Superior temporal gyrus (tissue), 1 donor: ENCODE data around the gene TNFRSF8.
A peak's percentile ranks its signal among the peaks of the same experiment; 100 is the strongest.
"Not testable (repeated sequence)": the region's sequence is repeated elsewhere in the genome, so short reads cannot be mapped to it uniquely, and the experiment has no call there.

Source experiments
- DNase-seq: peaks from one replicate; pipeline ENCODE4 v3.0.0-alpha.2; 2016; ENCODE audit errors: extremely low spot score

TNFRSF8 gene

DNA sequence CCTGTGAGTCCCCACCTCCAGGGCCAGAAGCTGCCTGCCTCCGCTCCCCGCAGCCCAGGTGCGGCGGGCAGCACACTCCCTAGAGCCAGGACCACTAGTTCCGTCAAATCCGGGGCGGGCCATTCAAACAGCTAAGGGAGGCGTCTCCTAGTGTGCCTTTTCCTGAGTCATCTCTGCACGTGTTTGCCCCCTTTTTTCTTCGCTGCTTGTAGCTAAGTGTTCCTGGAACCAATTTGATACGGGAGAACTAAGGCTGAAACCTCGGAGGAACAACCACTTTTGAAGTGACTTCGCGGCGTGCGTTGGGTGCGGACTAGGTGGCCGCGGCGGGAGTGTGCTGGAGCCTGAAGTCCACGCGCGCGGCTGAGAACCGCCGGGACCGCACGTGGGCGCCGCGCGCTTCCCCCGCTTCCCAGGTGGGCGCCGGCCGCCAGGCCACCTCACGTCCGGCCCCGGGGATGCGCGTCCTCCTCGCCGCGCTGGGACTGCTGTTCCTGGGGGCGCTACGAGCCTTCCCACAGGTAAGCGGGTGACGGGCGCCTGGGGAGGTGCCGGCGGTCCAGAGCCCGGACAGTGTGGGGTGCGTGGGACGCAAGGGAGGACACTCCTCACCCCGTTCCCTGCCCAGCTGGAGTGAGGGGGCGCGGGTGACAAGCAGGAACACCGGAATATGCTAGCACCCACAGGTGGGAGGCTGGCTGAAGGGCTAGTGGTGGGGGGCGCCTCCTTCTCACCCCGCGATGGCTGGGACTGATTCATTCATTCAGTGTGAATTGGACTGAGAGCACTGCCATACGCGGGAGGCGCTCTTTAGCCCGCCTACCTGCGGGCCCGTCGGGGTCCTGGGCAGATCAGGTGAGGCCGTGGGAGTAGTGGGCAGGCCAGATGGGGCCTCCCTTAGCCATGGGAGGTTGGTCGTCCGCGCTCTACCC is at the start of gene TNFRSF8:
Gene TNFRSF8, plus strand, starts transcription at position 163 of the 932 bp plus-strand sequence. Its CDS starts 296 bp downstream, at position 459.
- DNase-seq, result no peak

DNA sequence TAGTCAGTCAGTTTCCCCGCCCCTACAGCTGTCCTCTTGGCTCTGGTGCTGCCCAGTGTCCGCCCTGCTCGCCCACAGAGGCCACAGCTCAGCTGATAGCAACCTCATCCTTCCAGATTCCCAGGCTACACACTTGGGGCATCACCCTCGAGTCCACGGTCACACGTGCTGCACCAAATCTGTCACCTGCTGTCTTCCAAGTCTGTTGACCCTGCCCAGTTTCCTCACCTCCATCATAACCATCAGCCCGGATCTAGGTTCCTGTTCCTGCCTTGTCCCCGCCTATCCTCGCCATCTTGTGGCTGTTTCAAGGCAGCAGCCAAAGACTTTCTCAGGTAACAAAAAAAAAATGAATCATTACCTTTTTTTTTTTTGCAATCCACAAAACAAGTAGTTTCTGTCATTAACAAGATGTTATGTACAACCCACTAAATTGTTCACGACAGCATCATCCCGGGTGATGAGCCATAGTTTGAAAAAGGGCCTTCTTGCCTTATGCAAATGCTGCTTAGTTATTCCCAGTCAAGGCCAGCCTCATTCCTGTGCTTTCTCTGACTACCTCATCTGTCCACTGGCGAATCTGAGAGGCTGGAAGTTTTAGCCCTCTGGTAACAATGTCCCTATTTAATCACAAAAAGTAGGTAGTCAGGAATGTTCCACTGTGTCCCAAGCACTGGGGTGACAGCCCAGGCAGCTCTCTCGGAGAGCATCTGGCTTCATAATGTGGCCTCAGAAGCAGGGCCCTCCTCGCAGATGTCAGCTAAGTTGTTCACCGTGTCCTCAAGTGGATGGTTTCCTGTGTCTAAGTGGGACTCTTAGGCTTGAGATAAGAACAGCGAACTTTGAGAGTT is 48.7 kb upstream of the TNFRSF8 start:
- DNase-seq, result no peak

DNA sequence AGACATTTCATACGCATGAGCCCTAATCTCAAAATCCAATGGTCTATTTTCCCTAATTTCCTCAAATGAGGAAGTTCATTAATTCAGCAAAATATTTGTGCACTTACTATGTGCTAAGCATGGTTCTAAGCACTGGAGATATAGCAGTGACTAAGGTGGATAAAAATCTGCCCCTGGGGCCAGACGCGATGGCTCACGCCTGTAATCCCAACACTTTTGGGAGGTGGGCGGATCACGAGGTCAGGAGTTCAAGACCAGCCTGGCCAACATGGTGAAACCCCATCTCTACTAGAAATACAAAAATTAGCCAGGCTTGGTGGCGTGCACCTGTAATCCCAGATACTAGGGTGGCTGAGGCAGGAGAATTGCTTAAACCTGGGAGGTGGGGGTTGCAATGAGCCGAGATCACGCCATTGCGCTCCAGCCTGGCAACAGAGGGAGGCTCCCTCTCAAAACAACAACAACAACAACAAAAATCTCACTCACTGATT is 48.1 kb upstream of the TNFRSF8 start:
- DNase-seq, result no peak

DNA sequence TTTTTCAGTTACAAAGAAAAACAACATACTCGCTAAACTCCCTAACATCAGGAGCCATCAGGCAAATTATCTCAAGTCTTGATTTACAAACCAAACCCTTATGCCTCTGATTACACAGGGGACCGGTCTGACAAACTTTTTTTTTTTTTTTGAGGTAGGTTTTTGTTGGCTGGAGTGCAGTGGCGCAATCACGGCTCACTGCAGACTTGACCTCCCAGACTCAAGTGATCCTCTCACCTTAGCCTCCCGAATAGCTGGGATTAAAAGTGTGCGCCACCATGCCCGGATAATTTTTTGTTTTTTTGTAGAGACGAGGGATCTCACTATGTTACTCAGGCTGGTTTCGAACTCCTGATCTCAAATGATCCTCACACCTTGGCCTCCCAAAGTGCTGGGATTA is 47.6 kb upstream of the TNFRSF8 start:
- no peak for DNase-seq

DNA sequence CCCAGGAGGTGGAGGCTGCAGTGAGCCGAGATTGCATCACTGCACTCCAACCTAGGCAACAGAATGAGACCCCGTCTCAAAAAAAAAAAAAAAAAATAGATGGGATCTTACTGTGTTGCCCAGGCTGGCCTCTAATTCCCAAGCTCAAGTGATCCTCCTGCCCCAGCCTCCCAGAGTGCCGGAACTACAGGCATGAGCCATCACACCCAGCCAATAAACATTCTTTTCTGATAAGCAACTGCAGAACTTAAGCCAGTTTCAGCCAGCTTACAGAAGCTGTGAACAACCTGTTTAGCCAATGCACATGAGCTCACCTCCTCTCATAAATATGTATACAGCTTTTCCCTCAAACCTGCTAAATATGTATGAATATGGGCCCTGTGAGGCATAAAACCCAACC is 46.9 kb upstream of the TNFRSF8 start:
- DNase-seq, result no peak

DNA sequence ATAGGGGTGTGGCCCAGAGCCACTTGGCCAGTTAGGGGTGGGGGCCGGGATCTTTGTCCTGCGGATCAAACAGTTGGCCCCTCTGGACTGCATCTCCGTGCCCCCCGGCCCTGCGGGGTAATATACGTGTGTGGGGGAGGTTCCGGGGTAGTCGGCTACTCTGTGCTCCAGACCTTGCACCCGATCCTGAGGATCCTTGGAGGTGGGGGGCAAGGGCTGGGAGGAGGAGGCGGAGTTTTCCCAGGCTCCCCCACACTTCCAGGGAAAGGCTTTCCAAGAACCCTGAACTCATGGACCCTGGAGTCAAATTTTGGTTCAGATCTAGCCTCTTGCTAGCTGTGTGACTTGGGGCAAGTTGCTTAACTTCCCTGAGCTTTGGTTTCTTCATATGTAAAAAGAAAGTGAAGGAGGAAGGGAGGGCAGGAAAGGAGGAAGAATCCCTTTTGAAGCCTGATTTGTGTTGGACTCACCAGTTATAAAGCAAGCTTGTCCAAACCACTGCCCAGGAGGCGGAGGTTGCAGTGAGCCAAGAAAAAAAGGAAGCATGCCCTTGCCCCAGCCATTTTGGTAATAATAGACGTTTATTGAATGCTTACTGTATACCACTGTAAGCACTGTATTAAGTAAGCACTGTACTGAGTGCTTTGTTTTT is 43.1 kb upstream of the TNFRSF8 start:
- DNase-seq, result no peak

DNA sequence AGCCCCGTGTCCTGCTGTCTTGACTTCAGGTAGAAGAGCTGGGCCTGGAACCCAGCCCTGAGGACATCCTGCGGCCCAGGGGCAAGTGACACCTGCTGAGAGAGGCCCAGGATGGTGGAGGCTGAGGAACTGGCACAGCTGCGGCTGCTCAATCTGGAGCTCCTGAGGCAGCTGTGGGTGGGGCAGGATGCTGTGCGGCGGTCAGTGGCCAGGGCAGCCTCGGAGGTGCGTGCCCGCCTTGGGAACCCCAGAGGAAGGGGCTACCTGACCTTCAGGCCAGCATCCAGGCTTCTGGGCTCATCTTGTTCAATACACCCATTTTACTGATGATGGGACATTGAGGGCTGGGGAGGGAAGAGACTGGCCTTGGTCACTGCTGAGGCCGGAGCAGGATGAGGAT is 41.5 kb upstream of the TNFRSF8 start:
- DNase-seq, result no peak

DNA sequence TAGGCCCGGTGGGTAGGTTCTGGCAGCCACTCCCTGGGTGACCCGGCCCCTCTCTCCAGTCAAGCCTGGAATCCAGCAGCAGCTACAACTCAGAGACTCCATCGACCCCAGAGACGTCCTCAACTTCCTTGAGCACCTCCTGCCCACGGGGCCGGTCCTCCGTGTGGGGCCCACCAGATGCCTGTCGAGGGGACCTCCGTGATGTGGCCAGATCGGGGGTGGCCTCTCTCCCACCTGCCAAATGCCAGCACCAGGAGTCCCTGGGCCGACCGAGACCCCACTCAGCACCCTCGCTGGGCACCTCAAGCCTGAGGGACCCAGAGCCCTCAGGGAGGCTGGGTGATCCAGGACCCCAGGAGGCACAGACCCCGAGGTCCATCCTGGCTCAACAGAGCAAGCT is 41.1 kb upstream of the TNFRSF8 start:
- DNase-seq, result no peak

DNA sequence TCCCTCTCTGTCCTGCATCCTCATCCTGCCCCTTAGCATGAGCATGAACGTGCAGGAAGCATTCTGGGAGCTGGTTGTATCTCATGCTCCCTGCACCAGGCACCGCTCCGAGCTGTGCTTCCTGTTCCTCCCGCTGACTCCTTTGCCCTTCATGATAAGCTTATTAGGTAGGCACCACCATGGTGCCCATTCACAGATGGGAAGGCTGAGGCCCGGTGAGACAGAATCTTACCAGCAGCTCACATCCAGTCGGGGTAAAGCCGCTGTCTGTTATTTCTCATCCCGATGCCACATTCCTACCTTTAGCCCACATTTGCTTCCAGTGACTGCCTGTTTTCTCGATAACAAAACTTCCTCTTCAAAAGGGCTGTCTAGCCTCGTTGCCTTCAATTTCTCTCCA is 36.5 kb upstream of the TNFRSF8 start:
- no peak for DNase-seq

DNA sequence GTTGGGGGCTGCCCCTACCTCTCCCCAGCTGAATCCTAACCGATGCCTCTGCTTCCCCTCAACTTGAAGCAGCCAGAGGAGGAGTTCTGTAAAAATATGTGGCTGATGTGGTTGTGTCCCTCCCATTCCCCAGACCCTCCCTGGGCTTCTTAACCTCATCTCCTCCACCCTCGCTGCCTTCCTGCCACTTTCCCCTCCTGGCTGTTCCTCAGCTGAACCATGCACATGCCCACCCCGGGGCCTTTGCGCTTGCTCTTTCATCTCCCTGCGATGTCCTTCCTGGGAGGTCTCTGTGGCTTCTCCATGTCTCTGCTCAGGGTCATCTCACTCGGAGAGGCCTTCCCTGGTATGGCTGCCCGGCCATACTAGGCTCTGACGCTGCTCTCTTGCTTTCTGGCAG is 34.9 kb upstream of the TNFRSF8 start:
- no peak for DNase-seq

DNA sequence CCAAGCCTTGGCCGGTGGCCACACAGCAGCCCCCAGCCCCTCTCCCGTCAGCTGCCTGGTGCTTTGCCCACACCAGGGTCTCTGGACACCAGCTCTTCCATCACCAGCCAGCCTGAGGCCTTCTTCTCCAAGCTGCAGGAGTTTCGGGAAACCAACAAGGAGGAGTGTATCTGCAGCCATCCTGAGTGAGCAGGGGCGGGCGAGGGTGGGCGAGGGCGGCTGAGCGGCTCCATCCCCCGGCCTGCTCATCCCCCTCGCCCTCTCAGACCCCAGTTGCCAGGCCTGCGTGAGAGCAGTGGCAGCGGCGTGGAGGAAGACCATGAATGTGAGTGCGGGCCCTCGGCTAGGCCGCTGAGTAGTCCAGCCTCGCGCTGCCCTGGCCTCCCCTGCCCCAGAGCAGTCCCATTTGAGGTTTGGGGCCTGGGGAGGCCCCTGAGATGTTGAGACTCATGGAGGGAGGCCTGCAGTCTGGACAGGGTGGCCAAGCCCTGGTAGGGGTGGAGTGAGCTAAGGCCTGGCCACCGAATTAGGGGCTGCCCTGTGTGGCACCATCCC is 34.1 kb upstream of the TNFRSF8 start:
- no peak for DNase-seq

DNA sequence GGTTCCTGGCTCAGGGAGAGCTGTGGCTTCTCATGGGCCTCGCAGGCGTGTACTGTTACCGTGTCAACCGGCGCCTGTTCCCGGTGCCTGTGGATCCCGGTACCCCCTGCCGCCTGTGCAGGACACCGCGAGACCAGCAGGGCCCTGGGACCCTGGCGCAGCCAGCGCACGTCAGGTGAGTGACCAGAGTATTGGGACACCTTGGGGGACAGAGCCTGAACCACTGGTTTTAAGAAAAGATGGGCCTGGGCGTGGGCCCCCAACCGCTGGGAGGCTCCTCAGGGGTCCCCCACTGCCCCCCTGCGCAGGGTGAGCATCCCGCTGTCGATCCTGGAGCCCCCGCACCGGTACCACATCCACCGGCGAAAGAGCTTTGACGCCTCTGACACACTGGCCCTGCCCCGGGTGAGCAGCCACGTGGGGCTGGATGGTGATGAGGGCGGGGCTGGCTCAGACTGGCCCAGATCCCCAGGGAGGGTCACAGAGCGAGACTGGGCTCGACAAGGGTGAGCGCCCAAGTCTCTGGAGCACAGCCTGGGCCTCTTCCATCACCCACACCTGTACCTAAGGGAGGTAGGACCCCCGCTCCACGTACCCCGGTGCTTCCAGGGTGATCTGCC is 33.3 kb upstream of the TNFRSF8 start:
- no peak for DNase-seq

DNA sequence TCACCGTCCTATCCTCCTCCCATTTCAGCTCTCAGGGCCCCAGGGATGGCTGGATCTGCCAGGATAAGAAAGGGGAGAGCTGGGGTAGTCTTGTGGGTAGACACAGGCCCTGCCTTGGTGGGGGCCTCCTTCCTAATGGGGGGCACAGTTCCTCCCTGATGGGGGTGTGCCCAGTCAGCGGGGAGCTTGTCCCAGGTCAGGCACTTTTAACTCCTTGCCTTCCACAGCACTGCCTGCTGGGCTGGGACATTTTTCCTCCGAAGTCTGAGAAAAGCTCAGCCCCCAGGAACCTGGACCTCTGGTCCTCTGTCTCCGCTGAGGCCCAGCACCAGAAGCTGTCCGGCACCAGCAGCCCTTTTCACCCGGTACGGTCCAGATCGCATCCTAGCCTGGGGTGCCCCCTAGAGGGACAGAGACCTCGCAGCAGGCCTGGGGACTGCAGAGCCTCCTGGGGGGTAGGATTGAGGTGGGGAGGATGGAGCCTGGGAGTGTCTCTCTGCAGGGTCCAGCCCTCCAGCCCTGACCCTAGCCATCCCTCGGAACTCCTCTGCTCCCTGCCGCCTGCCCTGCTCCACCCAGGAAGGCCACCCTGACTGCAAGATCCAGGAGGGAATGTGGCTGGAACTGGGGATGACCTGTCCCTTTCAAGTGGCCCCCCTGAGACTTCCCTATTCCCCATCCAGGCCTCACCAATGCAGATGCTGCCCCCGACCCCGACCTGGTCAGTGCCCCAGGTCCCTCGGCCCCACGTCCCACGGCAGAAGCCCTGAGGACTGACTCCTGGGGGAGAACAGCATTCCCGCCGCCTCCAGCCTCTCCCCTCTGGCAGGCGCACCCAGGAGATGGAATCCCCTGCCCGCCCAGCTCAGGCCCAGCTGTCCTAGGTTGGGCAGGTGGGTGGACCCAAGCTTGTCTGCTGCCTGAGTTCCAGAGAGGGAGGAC is 31.8 kb upstream of the TNFRSF8 start:
- DNase-seq, result no peak

DNA sequence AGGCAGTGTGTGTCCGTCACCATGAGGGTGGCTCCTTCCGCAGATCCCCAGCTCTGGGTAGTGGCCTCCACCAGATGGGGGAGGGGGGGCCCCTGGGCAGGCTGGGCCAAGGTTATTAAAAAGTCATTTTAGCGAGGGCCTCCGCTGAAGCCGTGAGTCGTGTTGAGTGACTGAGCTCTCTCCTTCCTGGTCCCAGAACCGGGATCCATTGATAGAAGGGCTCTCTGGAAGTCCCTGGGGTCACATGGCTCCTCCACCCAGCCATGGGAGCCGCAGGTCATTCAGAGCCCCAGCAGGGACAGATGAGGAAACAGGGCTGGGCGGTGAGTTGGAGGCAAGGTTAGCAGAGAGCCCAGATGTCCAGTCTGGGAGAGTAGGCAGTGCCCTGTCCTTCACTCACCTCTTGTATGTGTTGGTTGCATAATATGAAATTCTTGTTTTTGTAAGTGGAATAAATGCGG is 30.9 kb upstream of the TNFRSF8 start:
- no peak for DNase-seq

DNA sequence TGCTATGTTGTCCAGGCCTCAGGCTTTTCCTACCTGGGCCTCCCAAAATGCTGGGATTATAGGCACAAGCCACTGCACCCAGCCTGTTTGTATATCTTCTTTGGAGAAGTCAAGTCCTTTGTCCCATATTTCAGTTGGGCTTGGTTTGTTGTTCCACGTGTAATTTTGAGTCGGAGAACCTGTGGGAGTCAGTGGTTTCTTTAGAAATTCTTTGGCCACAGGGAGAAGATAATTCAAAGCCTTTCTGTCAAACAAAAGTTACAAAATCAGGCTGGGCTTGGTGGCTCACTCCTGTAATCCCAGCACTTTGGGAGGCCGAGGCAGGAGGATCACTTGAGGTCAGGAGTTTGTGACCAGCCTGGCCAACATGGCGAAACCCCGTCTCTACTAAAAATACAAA is 29.7 kb upstream of the TNFRSF8 start:
- DNase-seq, result not testable (repeated sequence)

DNA sequence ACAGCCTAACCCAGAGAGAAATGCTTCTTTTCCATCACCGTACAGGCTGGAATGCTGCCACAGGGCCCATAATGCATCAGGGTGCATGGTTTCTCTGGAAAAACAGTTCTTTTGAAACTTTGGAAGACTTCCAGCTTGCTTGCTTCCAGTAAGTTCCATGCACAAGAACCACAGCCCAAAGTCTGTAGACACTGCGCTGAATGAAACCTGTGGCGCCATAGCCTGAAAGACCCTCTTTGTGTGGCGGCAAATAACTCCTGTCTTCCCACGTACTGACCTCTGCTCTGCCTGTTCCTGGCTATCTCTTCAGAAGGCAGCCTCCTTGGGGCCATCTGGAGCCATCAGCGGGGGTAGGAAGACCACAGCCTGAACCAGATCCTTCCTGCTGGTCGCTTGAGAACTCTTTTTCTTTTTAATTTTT is 28.7 kb upstream of the TNFRSF8 start:
- peak; percentile 15 for DNase-seq

DNA sequence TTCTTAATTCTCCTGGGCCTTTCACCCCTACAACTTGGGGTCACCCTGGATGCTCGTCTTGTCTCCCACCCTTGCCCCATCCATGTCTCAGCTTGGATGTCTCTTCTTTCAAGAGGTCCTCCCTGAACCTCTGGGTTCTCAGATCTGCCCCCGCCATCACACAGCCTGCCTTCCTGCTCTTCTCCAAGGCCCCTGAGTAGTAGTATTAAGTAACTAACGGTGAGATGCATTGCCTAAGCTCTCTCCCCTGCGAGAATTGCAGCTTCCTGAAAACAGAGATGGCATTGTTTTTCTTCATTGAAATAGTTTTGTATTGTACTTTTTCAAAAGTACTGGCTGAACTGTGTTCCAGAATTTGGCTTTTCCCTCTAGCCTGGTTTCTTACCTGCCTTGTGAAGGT is 27.8 kb upstream of the TNFRSF8 start:
- DNase-seq, result no peak

DNA sequence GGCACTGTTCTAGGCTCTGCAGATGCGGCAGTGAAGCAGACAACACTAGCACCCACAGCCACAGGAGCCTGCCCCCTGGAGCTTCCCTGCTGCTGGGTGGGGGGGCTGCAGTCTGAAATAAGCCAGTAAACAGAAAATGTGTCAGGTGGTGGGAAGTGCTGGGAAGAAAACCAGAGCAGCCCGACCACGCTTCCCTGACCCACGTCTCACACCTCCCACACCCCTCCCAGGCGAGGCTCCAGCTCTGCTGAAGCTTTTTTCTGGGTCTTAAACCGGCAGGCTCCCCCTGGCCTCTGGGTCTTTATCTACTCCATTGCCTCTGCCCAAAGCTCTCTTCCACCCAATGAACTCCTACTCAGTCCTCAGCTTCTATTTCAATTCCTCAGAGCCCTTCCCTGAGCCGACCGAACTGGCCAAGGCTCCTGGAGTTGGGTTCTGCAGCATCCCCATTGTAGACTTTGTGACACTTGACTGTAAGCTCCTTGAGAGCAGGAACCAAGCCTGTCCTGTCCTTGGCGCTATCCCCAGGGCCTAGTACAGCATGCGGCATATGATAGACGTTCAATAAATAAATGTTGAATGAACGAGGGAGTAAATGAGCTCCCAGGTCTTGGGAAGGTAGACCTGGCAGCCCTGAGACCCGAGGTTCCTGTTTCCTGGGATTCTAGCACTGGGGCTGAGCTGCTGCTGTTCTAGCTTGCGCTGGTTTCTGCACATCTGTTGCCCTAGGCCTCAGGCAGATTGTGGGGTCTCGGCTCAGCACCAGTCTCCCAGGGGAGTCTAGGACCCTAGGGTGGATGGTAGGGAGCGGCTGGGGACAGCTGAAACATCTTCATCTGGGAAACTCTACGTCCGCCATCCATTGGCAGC is 25.4 kb upstream of the TNFRSF8 start:
- no peak for DNase-seq
